SK-N-MC (cell line): Measurements from ENCODE around the gene LRP6.

Experiments used
- EZH2 ChIP-seq: fragments of 200-600 bp; sonication (generic); IDR thresholded peaks from one replicate; pipeline ENCODE4 v1.6.1; 2017; ENCODE audit warnings: antibody characterized with exemption
- FOXP2 ChIP-seq: optimal IDR thresholded peaks from 2 replicates; pipeline ENCODE3; 2011; ENCODE audit warnings: mild to moderate bottlenecking, moderate library complexity; ENCODE audit not compliant: insufficient read depth; ENCODE audit errors: extremely low read length, control extremely low read depth
- POLR2AphosphoS5 ChIP-seq: IDR thresholded peaks from 2 replicates; pipeline ENCODE4 v1.6.1; 2012; ENCODE audit warnings: mild to moderate bottlenecking, low read depth, low read length, borderline replicate concordance

DNA sequence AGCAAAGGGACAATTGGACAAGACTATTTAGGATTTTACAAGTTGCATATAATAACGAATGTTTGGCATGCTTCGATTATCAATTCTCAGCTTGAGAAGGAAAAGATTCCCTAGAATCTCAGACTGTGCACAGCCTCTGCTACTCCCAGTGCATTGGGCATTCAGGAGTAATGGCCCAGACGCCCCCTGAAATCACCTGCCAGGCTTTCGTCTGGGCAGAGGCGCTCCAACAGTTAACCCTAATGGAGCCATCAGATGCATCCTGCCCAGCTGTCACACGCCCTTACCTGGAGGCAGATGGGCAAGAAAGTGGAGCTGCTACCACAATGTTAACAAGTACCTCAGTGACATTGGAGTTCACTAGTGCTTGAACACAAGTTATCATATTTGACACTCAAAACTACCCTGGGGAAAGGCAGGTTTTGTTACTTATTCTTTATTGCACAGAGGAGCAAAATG, 927 bp upstream of the LRP6 start:
- TF ChIP-seq POLR2AphosphoS5 (no peak), EZH2 (no peak), FOXP2 (no peak)
